ENCODE measurements around the gene FTO.

FTO gene

DNA sequence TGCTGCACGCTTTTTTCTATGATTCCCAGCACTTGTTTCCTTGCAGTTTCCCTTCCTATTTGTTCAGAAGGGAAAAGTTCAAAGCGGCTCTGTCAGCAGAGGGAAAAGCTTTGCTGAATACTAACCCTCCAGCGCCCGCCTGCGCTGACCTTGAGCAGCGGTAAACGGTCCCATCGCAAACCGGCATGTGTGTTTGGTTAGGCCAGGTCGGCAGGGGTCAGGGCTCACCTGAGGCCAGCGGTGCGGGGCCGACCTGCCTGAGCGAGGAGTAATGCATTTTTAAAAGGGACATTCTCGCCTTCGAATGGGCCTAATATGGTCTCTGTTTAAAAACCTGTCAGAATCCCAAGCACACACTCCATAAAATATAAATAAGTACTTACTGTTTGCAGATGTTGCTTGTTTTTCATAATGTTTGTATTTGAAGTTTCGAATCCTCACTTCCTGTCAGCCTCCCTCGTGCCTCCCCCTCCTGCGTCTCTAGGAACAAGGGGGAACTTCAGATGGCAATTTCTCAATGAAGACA, 472.5 kb downstream of the FTO start:
- Histone ChIP-seq H3K27ac (ENCODE audit: low read length) (no peak overlapping the region), H4K20me1 (ENCODE audit: insufficient read depth, low read length) (no peaks in the 10 kb centered on the region), H2AFZ (ENCODE audit: low read length) (no peak overlapping the region), H3F3A (ENCODE audit: insufficient read depth, low read length) (no peaks in the 10 kb centered on the region), H3K4me3 (ENCODE audit: low read length) (no peak overlapping the region), H3K4me1 (ENCODE audit: low read length) (no peaks in the 10 kb centered on the region), H3K4me2 (ENCODE audit: low read depth, low read length) (no peak overlapping the region), H3K79me2 (ENCODE audit: low read length) (no peaks in the 10 kb centered on the region), H3K9ac (ENCODE audit: low read length) (no peak overlapping the region), H3K9me3 (replicated peaks; ENCODE audit: insufficient read depth, low read length) (no peaks in the 10 kb centered on the region), H3K27me3 (replicated peaks; ENCODE audit: insufficient read depth, low read length) (no peaks in the 10 kb centered on the region), H3K9me2 (replicated peaks; ENCODE audit: insufficient read depth, low read length) (no peaks in the 10 kb centered on the region), H3K36me3 (replicated peaks; ENCODE audit: insufficient read depth, low read length) (no peaks in the 10 kb centered on the region)
- DNase-seq, result no peak
- TF ChIP-seq EZH2 (optimal IDR thresholded peaks at IDR 0.05; ENCODE audit: low read depth, low read length) (no peak), CTCF (IDR thresholded peaks at IDR 0.05; ENCODE audit: low read length) (no peak), EZH2phosphoT487 (IDR thresholded peaks at IDR 0.05; ENCODE audit: low read length) (no peak)

GRCh38 chr16:54177052-54177861, 473.3 kb downstream of the FTO start:
- no peak overlapping the region for H3K4me2 ChIP-seq (ENCODE audit: low read depth, low read length)
- H3K27ac ChIP-seq (ENCODE audit: low read length), result no peak overlapping the region
- H2AFZ ChIP-seq (ENCODE audit: low read length), result no peak overlapping the region

GRCh38 chr16:54177862-54178477, 474.0 kb downstream of the FTO start:
- TF ChIP-seq EZH2phosphoT487 (IDR thresholded peaks at IDR 0.05; ENCODE audit: low read length) (no peak), EZH2 (optimal IDR thresholded peaks at IDR 0.05; ENCODE audit: low read depth, low read length) (no peak), CTCF (IDR thresholded peaks at IDR 0.05; ENCODE audit: low read length) (no peak)

More at GRCh38 chr16:54177052-54177861, 473.3 kb downstream of the FTO start:
- Histone ChIP-seq H3K27me3 (replicated peaks; ENCODE audit: insufficient read depth, low read length) (no peaks in the 10 kb centered on the region), H3K9ac (ENCODE audit: low read length) (no peak overlapping the region), H3K4me1 (ENCODE audit: low read length) (no peaks in the 10 kb centered on the region), H3K36me3 (replicated peaks; ENCODE audit: insufficient read depth, low read length) (no peaks in the 10 kb centered on the region), H3K9me3 (replicated peaks; ENCODE audit: insufficient read depth, low read length) (no peaks in the 10 kb centered on the region), H4K20me1 (ENCODE audit: insufficient read depth, low read length) (no peaks in the 10 kb centered on the region), H3K79me2 (ENCODE audit: low read length) (no peaks in the 10 kb centered on the region), H3K4me3 (ENCODE audit: low read length) (no peak overlapping the region), H3F3A (ENCODE audit: insufficient read depth, low read length) (no peaks in the 10 kb centered on the region), H3K9me2 (replicated peaks; ENCODE audit: insufficient read depth, low read length) (no peaks in the 10 kb centered on the region)
- no peak for DNase-seq
- TF ChIP-seq EZH2phosphoT487 (IDR thresholded peaks at IDR 0.05; ENCODE audit: low read length) (no peak), EZH2 (optimal IDR thresholded peaks at IDR 0.05; ENCODE audit: low read depth, low read length) (no peak), CTCF (IDR thresholded peaks at IDR 0.05; ENCODE audit: low read length) (no peak)

More at GRCh38 chr16:54177862-54178477, 474.0 kb downstream of the FTO start:
- no peaks in the 10 kb centered on the region for H3K79me2 ChIP-seq (ENCODE audit: low read length)
- H3K4me3 ChIP-seq (ENCODE audit: low read length), result no peak overlapping the region
- no peaks in the 10 kb centered on the region for H3F3A ChIP-seq (ENCODE audit: insufficient read depth, low read length)
- no peaks in the 10 kb centered on the region for H3K9me3 ChIP-seq (replicated peaks; ENCODE audit: insufficient read depth, low read length)
- no peak overlapping the region for H3K9ac ChIP-seq (ENCODE audit: low read length)
- DNase-seq, result no peak
- H3K4me2 ChIP-seq (ENCODE audit: low read depth, low read length), result no peak overlapping the region
- no peaks in the 10 kb centered on the region for H3K9me2 ChIP-seq (replicated peaks; ENCODE audit: insufficient read depth, low read length)
- no peaks in the 10 kb centered on the region for H3K36me3 ChIP-seq (replicated peaks; ENCODE audit: insufficient read depth, low read length)
- H3K27ac ChIP-seq (ENCODE audit: low read length), result no peak overlapping the region
- H4K20me1 ChIP-seq (ENCODE audit: insufficient read depth, low read length), result no peaks in the 10 kb centered on the region
- H3K27me3 ChIP-seq (replicated peaks; ENCODE audit: insufficient read depth, low read length), result no peaks in the 10 kb centered on the region
- H2AFZ ChIP-seq (ENCODE audit: low read length), result no peak overlapping the region
- H3K4me1 ChIP-seq (ENCODE audit: low read length), result no peaks in the 10 kb centered on the region
